ENCODE data around the gene GSK3A. TPM values are rescaled to one million over a fixed set of nuclear protein-coding genes. Genes with fewer than 3 reads are reported as not detected.

The GSK3A gene
- total and polyA plus RNA-seq, 2 donors (not counting 1 experiment from before 2014, with no cell fraction given): 38.5 to 42.0 TPM

- ChIA-PET POLR2A (no interaction called here), CTCF (interaction anchor here (0.8 kb wide), 1 partner anchor 76 kb away, joined by 4 read pairs; the partner anchor contains the start of gene POU2F2)
- peaks cover 0 to 87% of the 10 kb centered on the region in 2 experiments for H3K36me3 ChIP-seq (replicated peaks in 1 of 2; ENCODE audit: control extremely low read depth in 1 of 2, control insufficient read depth in 1 of 2, extremely low read depth in 1 of 2, insufficient read depth in 2 of 2, low read length in 1 of 2)
- H3K4me2 ChIP-seq (replicated peaks; ENCODE audit: low read depth, low read length, poor library complexity, severe bottlenecking): no peak overlapping the region
- no peak overlapping the region for H3K4me3 ChIP-seq (ENCODE audit: control extremely low read depth in 1 of 5, extremely low read depth in 1 of 5, insufficient read depth in 1 of 5, low read depth in 2 of 5, low read length in 4 of 5)
- H3K27me3 ChIP-seq (replicated peaks in 1 of 4; ENCODE audit: control extremely low read depth in 1 of 4, control insufficient read depth in 3 of 4, insufficient read depth in 4 of 4, low read length in 3 of 4): no peaks in the 10 kb centered on the region
- peaks cover 90% of the 10 kb centered on the region for H4K20me1 ChIP-seq (ENCODE audit: control insufficient read depth, insufficient read depth, low read length, poor library complexity, severe bottlenecking)
- H3K9me3 ChIP-seq (ENCODE audit: control extremely low read depth in 1 of 3, control insufficient read depth in 2 of 3, insufficient read depth in 1 of 3, low read length in 2 of 3): peaks cover 0 to 3% (median 0%) of the 10 kb centered on the region in 3 donors
- Mint-ChIP-seq H3K4me3 (no peak overlapping the region), H3K27me3 (no peaks in the 10 kb centered on the region), H3K9me3 (ENCODE audit: insufficient read depth) (no peaks in the 10 kb centered on the region), H3K4me1 (peaks cover 42% of the 10 kb centered on the region), H3K27ac (peak overlapping the region; percentile 50)
- TF ChIP-seq EZH2 (IDR thresholded peaks at IDR 0.05; ENCODE audit: borderline replicate concordance, insufficient read depth, low read depth, low read length, poor library complexity, severe bottlenecking) (no peak), CTCF (IDR thresholded peaks at IDR 0.05) (no peak)
- no peak overlapping the region for H3K9ac ChIP-seq (ENCODE audit: low read length)
- WGBS (ENCODE audit: insufficient coverage): 98% methylated on average over 9 of the region's 11 CpGs
- intact Hi-C loops (cut with micrococcal nuclease): no loop called here
- ATAC-seq (ENCODE audit: low read depth) (no peak), DNase-seq (no peak)
- peaks cover 11 to 13% of the 10 kb centered on the region in 2 donors for H3K4me1 ChIP-seq (ENCODE audit: control insufficient read depth in 2 of 2, insufficient read depth in 2 of 2, low read length in 2 of 2)
- no peak overlapping the region for H3K27ac ChIP-seq (ENCODE audit: low read length in 2 of 2)
- H3K79me2 ChIP-seq (ENCODE audit: control insufficient read depth, insufficient read depth, low read length): peaks cover 95% of the 10 kb centered on the region
- no peak overlapping the region for H2AFZ ChIP-seq (ENCODE audit: insufficient read depth, low read depth, low read length, poor library complexity, severe bottlenecking)
Measured at GRCh38 chr19:42208612-42209011, 33.8 kb downstream of the GSK3A start.

- H3K4me3 Mint-ChIP-seq: no peak overlapping the region
- Histone ChIP-seq H3K79me2 (ENCODE audit: control insufficient read depth, insufficient read depth, low read length) (peaks cover 95% of the 10 kb centered on the region), H4K20me1 (ENCODE audit: control insufficient read depth, insufficient read depth, low read length, poor library complexity, severe bottlenecking) (peaks cover 90% of the 10 kb centered on the region), H3K9me3 (ENCODE audit: control extremely low read depth in 1 of 3, control insufficient read depth in 2 of 3, insufficient read depth in 1 of 3, low read length in 2 of 3) (peaks cover 0 to 4% (median 0%) of the 10 kb centered on the region in 3 donors), H3K27me3 (replicated peaks in 1 of 4; ENCODE audit: control extremely low read depth in 1 of 4, control insufficient read depth in 3 of 4, insufficient read depth in 4 of 4, low read length in 3 of 4) (no peaks in the 10 kb centered on the region), H3K27ac (ENCODE audit: low read length in 2 of 2) (no peak overlapping the region), H3K4me3 (ENCODE audit: control extremely low read depth in 1 of 5, extremely low read depth in 1 of 5, insufficient read depth in 1 of 5, low read depth in 2 of 5, low read length in 4 of 5) (no peak overlapping the region), H3K4me1 (ENCODE audit: control insufficient read depth in 2 of 2, insufficient read depth in 2 of 2, low read length in 2 of 2) (peaks cover 15% of the 10 kb centered on the region in 2 donors), H3K9ac (ENCODE audit: low read length) (no peak overlapping the region), H2AFZ (ENCODE audit: insufficient read depth, low read depth, low read length, poor library complexity, severe bottlenecking) (no peak overlapping the region), H3K4me2 (replicated peaks; ENCODE audit: low read depth, low read length, poor library complexity, severe bottlenecking) (no peak overlapping the region), H3K36me3 (replicated peaks in 1 of 2; ENCODE audit: control extremely low read depth in 1 of 2, control insufficient read depth in 1 of 2, extremely low read depth in 1 of 2, insufficient read depth in 2 of 2, low read length in 1 of 2) (peaks cover 0 to 87% of the 10 kb centered on the region in 2 experiments)
- H3K9me3 Mint-ChIP-seq (ENCODE audit: insufficient read depth): no peaks in the 10 kb centered on the region
- no peak for ATAC-seq (ENCODE audit: low read depth)
- peaks cover 42% of the 10 kb centered on the region for H3K4me1 Mint-ChIP-seq
- intact Hi-C loops (cut with micrococcal nuclease): no loop called here
- ChIA-PET CTCF (interaction anchor here (0.7 kb wide), 1 partner anchor 8 kb away, joined by 3 read pairs; no protein-coding TSS in a partner anchor), POLR2A (no interaction called here)
- DNase-seq: no peak
- WGBS (ENCODE audit: insufficient coverage): 76% methylated on average over 6 of the region's 6 CpGs
- H3K27me3 Mint-ChIP-seq: no peaks in the 10 kb centered on the region
- peak overlapping the region; percentile 46 for H3K27ac Mint-ChIP-seq
- TF ChIP-seq CTCF (IDR thresholded peaks at IDR 0.05) (no peak), EZH2 (IDR thresholded peaks at IDR 0.05; ENCODE audit: borderline replicate concordance, insufficient read depth, low read depth, low read length, poor library complexity, severe bottlenecking) (no peak)
Measured at GRCh38 chr19:42207767-42208271, 34.6 kb downstream of the GSK3A start.
